ENCODE data around the gene PCDHGC4. TPM values are rescaled to one million over a fixed set of nuclear protein-coding genes. Genes with fewer than 3 reads are reported as not detected.

PCDHGC4 gene
- total RNA-seq, 1 experiment from 2014 or later: 4.3 TPM

DNA sequence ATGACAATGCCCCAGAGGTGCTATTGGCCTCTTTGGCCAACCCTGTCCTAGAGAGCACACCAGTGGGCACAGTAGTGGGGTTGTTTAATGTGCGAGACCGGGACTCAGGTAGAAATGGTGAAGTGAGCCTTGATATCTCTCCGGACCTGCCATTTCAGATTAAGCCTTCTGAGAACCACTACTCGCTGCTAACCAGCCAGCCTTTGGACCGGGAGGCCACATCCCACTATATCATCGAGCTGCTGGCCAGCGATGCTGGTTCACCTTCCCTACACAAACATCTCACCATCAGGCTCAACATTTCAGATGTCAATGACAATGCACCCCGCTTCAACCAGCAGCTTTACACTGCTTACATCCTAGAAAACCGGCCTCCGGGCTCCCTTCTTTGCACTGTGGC lies 5.4 kb downstream of the PCDHGC4 start:
- peaks cover 10% of the 10 kb centered on the region for H3K4me1 ChIP-seq (ENCODE audit: insufficient read depth, low read length)
- H3T11ph ChIP-seq (ENCODE audit: low read length): no peak overlapping the region
- TF ChIP-seq, protein P1, sequence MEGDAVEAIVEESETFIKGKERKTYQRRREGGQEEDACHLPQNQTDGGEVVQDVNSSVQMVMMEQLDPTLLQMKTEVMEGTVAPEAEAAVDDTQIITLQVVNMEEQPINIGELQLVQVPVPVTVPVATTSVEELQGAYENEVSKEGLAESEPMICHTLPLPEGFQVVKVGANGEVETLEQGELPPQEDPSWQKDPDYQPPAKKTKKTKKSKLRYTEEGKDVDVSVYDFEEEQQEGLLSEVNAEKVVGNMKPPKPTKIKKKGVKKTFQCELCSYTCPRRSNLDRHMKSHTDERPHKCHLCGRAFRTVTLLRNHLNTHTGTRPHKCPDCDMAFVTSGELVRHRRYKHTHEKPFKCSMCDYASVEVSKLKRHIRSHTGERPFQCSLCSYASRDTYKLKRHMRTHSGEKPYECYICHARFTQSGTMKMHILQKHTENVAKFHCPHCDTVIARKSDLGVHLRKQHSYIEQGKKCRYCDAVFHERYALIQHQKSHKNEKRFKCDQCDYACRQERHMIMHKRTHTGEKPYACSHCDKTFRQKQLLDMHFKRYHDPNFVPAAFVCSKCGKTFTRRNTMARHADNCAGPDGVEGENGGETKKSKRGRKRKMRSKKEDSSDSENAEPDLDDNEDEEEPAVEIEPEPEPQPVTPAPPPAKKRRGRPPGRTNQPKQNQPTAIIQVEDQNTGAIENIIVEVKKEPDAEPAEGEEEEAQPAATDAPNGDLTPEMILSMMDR (conservative IDR thresholded peaks at IDR 0.05): no peak
- H2BK5ac ChIP-seq (ENCODE audit: insufficient read length, low read length): no peak overlapping the region
- DNase-seq: no peak
- H3K23me2 ChIP-seq (ENCODE audit: insufficient read length, low read depth, low read length, poor library complexity, severe bottlenecking): peaks cover 18% of the 10 kb centered on the region
- no peaks in the 10 kb centered on the region; the same call in 1 of the 2 replicates for H3K79me2 ChIP-seq (ENCODE audit: insufficient read depth, low read length)
- H3K79me1 ChIP-seq (ENCODE audit: insufficient read depth, low read depth, low read length, poor library complexity, severe bottlenecking): no peaks in the 10 kb centered on the region
- H3K9ac ChIP-seq (ENCODE audit: extremely low read depth, insufficient read length, low read length): no peak overlapping the region
- peaks cover 28 to 35% of the 10 kb centered on the region in 2 experiments for H3K4me1 Mint-ChIP-seq
- H3K14ac ChIP-seq (ENCODE audit: insufficient read depth, low read length): no peak overlapping the region
- no peak overlapping the region for H3K56ac ChIP-seq (ENCODE audit: insufficient read length, low read depth, low read length)
- no peak overlapping the region for H3K27ac ChIP-seq (ENCODE audit: insufficient read length, low read depth, low read length)
- H2BK20ac ChIP-seq (ENCODE audit: low read depth, low read length, poor library complexity, severe bottlenecking): no peak overlapping the region
- H4K20me1 ChIP-seq (ENCODE audit: control insufficient read depth, insufficient read depth, insufficient read length): no peaks in the 10 kb centered on the region
- no peaks in the 10 kb centered on the region for H3K9me3 Mint-ChIP-seq
- no peak overlapping the region for H2BK15ac ChIP-seq (ENCODE audit: low read depth, low read length)
- H3K36me3 Mint-ChIP-seq (ENCODE audit: insufficient read depth in 1 of 3, low read depth in 3 of 3): peaks cover 15 to 22% (median 16%) of the 10 kb centered on the region in 3 experiments; a peak in 6 of 7 replicates
- no peak overlapping the region for H4K5ac ChIP-seq (ENCODE audit: insufficient read length, low read depth, low read length)
- H3K27me3 ChIP-seq (ENCODE audit: insufficient read depth, low read length): peaks cover 12% of the 10 kb centered on the region; the same call in 1 of the 2 replicates
- H3K9me3 ChIP-seq (ENCODE audit: control insufficient read depth, low read depth, low read length): no peaks in the 10 kb centered on the region
- H3K23ac ChIP-seq (ENCODE audit: insufficient read length, low read depth, low read length): no peak overlapping the region
- no peak overlapping the region for H4K8ac ChIP-seq (replicated peaks; ENCODE audit: insufficient read length, low read depth, low read length)
- H4K91ac ChIP-seq (ENCODE audit: insufficient read length, low read depth, low read length): no peak overlapping the region
- H3K27me3 Mint-ChIP-seq (ENCODE audit: low read depth): peaks cover 19% of the 10 kb centered on the region
- no peak overlapping the region for H3K18ac ChIP-seq (ENCODE audit: insufficient read length, low read depth, low read length)
- no peak overlapping the region for H3K4me2 ChIP-seq (ENCODE audit: insufficient read depth, insufficient read length, low read length)
- no CpG with 5 or more reads among the region's 10 CpGs for WGBS (ENCODE audit: extremely low coverage, insufficient read length, low lambda C conversion rate)
- no peak overlapping the region for H3K4me3 Mint-ChIP-seq
- no peak overlapping the region for H2BK120ac ChIP-seq (ENCODE audit: low read depth, low read length, poor library complexity, severe bottlenecking)
- H2AK5ac ChIP-seq (ENCODE audit: insufficient read length, low read length): no peak overlapping the region
- H3K4ac ChIP-seq (ENCODE audit: low read depth, low read length): no peak overlapping the region
- H2BK12ac ChIP-seq (ENCODE audit: insufficient read length, low read depth, low read length): no peak overlapping the region
- no peak overlapping the region for H2AFZ ChIP-seq (ENCODE audit: low read length)
- no peak overlapping the region for H3K27ac Mint-ChIP-seq
